BE2C (cell line): ENCODE data around the gene LRBA.
"Not testable (repeated sequence)": the region's sequence is repeated elsewhere in the genome, so short reads cannot be mapped to it uniquely, and the experiment has no call there.

Source experiments
- DNase-seq: peaks from one replicate; pipeline ENCODE4 v3.0.0-alpha.2; 2020
- H3K27me3 ChIP-seq: fragments of 250-450 bp; sonication (Bioruptor Pico); 2 replicates; pipeline ENCODE4 v1.5.1; 2020; ENCODE audit warnings: mild to moderate bottlenecking
- H3K36me3 ChIP-seq: fragments of 250-450 bp; sonication (Bioruptor Pico); 2 replicates; pipeline ENCODE4 v1.5.1; 2020; ENCODE audit warnings: mild to moderate bottlenecking
- H3K4me1 ChIP-seq: fragments of 250-450 bp; sonication (Bioruptor Pico); 2 replicates; pipeline ENCODE4 v1.5.1; 2020
- H3K4me3 ChIP-seq: 2 replicates; pipeline ENCODE4 v1.5.1; 2011; ENCODE audit warnings: low read depth, low read length
- H3K9me3 ChIP-seq: fragments of 250-450 bp; sonication (Bioruptor Pico); 2 replicates; pipeline ENCODE4 v1.5.1; 2020
- TF ChIP-seq, protein P1 (sequence below): IDR thresholded peaks from 2 replicates; pipeline ENCODE4 v1.5.1; 2012; ENCODE audit warnings: mild to moderate bottlenecking, low read depth, low read length

LRBA gene

DNA sequence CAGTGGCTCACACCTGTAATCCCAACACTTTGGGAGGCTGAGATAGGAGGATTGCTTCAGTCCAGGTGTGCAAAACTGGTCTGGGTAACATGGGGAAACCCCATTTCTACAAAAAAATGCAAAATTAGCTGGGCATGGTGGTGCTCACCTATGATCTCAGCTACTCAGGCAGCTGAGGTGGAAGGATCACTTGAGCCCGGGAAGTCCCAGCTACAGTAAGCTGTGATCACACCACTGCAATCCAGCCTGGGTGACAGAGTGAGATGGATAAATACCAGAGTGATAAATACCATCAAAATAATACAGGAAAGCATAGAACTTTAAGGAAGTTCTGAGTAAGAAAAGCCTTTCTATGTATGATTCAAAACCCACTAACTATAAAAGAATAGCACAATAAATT lies 52.8 kb downstream of the LRBA start:
- TF ChIP-seq, protein P1, sequence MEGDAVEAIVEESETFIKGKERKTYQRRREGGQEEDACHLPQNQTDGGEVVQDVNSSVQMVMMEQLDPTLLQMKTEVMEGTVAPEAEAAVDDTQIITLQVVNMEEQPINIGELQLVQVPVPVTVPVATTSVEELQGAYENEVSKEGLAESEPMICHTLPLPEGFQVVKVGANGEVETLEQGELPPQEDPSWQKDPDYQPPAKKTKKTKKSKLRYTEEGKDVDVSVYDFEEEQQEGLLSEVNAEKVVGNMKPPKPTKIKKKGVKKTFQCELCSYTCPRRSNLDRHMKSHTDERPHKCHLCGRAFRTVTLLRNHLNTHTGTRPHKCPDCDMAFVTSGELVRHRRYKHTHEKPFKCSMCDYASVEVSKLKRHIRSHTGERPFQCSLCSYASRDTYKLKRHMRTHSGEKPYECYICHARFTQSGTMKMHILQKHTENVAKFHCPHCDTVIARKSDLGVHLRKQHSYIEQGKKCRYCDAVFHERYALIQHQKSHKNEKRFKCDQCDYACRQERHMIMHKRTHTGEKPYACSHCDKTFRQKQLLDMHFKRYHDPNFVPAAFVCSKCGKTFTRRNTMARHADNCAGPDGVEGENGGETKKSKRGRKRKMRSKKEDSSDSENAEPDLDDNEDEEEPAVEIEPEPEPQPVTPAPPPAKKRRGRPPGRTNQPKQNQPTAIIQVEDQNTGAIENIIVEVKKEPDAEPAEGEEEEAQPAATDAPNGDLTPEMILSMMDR, result no peak
- no peaks in the 10 kb centered on the region for H3K27me3 ChIP-seq
- H3K4me3 ChIP-seq, result no peak overlapping the region
- H3K4me1 ChIP-seq, result no peaks in the 10 kb centered on the region
- DNase-seq, result no peak
- H3K9me3 ChIP-seq, result no peaks in the 10 kb centered on the region
- no peaks in the 10 kb centered on the region for H3K36me3 ChIP-seq

DNA sequence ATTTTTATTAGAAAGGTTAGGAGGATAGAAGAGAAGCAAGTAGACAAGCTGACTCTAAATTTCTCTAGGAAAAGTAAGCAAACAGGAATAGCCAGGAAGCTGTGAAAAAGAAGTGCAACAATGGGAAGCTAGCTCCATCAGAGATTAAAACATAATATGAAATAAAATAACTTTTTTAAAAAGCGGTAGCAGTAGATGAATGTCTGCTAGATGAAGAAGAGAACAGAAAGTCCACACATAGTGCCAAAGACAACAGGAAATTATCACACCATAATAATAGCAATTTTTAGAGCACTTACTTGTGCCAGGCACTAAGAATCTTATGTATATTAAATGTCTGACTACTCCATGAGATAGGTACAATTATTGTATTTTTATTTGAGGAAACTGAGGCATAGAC lies 53.5 kb downstream of the LRBA start:
- no peak for DNase-seq
- Histone ChIP-seq H3K4me1 (no peaks in the 10 kb centered on the region), H3K36me3 (no peaks in the 10 kb centered on the region), H3K27me3 (no peaks in the 10 kb centered on the region), H3K9me3 (no peaks in the 10 kb centered on the region), H3K4me3 (no peak overlapping the region)
- TF ChIP-seq, protein P1, result no peak

DNA sequence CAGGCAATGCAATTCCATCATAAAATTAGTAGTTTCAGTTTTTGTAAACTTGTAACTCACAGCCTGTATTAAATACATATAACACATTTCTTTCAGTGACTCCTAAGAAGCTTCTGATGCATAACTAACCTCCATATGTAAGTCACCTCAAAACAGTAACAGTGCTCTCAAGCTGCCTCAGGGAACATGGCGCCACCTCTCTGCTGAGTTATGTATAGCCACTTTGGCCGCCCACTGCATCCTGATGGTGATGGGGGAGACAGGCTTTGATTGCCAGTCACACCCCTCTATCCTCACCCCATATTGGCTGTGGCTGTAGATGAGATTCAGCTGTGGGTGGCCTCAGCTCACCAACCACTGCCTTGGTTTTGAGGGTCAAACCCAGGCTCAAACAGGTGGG lies 54.3 kb downstream of the LRBA start:
- H3K9me3 ChIP-seq, result no peaks in the 10 kb centered on the region
- H3K27me3 ChIP-seq, result no peaks in the 10 kb centered on the region
- TF ChIP-seq, protein P1, result peak; percentile 75
- no peak overlapping the region for H3K4me3 ChIP-seq
- H3K4me1 ChIP-seq, result no peaks in the 10 kb centered on the region
- H3K36me3 ChIP-seq, result no peaks in the 10 kb centered on the region
- peak; percentile 57 for DNase-seq

DNA sequence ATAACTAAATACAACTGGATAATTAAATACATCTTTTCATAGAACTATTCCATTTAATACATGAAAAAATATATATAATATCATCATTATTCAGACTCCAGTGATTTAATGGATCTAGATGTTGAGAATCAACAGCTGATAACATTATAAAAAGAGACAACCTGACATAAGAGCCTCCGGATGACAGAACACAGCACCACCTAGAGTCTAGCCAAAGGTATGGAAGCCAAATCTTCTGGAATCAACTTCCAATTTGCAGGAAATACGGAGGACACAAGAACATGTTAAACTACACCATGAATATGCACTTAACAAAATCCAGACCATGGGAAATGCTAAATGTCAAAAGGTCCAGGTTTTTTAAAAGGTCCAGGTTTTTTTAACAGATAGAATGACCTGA lies 55.0 kb downstream of the LRBA start:
- Histone ChIP-seq H3K4me3 (no peak overlapping the region), H3K9me3 (no peaks in the 10 kb centered on the region), H3K27me3 (no peaks in the 10 kb centered on the region), H3K4me1 (no peaks in the 10 kb centered on the region), H3K36me3 (no peaks in the 10 kb centered on the region)
- TF ChIP-seq, protein P1, result peak; percentile 83
- peak; percentile 42 for DNase-seq

DNA sequence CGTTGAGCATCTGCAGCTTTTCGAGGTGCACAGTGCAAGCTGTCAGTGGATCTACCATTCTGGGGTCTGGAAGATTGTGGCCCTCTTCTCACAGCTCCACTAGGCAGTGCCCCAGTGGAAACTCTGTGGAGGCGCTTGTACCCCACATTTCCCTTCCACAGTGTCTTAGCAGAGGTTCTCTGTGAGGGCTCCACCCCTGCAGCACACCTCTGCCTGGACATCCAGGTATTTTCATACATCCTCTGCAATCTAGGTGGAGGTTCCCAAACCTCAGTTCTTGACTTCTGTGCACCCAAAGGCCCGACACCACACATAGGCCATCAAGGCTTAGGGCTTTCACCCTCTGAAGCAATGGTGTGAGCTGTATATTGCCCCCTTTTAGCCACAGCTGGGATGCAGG lies 57.1 kb downstream of the LRBA start:
- not testable (repeated sequence) for DNase-seq, H3K27me3 ChIP-seq, H3K4me3 ChIP-seq, H3K36me3 ChIP-seq, H3K4me1 ChIP-seq, H3K9me3 ChIP-seq

DNA sequence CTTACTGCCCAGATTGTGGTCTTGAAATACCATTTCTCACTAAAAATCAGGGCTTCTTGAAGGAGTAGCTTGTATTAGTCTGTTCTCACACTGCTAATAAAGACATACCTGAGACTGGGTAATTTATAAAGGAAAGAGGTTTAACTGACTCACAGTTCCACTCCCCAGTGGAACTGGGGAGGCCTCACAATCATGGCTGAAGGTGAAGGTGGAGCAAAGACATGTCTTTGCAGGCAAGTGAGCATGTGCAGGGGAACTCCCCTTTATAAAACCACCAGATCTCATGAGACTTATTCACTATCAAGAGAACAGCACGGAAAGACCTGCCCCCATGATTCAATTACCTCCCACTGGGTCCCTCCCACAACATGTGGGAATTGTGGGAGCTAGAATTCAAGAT lies 58.0 kb downstream of the LRBA start:
- H3K4me3 ChIP-seq, DNase-seq, H3K27me3 ChIP-seq, H3K36me3 ChIP-seq, H3K9me3 ChIP-seq, H3K4me1 ChIP-seq: not testable (repeated sequence)

DNA sequence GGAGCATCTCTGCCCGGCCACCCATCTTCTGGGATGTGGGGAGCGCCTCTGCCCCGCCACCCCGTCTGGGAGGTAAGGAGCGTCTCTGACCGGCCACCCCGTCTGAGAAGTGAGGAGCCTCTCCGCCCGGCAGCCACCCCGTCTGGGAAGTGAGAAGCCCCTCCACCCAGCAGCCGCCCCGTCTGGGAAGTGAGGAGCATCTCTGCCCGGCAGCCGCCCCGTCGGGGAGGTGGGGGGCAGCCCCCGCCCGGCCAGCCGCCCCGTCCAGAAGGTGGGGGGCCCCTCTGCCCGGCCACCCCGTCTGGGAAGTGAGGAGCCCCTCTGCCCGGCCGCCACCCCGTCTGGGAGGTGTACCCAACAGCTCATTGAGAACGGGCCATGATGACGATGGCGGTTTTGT lies 61.2 kb downstream of the LRBA start:
- not testable (repeated sequence) for H3K36me3 ChIP-seq, H3K4me1 ChIP-seq, H3K9me3 ChIP-seq, H3K27me3 ChIP-seq, DNase-seq, H3K4me3 ChIP-seq

DNA sequence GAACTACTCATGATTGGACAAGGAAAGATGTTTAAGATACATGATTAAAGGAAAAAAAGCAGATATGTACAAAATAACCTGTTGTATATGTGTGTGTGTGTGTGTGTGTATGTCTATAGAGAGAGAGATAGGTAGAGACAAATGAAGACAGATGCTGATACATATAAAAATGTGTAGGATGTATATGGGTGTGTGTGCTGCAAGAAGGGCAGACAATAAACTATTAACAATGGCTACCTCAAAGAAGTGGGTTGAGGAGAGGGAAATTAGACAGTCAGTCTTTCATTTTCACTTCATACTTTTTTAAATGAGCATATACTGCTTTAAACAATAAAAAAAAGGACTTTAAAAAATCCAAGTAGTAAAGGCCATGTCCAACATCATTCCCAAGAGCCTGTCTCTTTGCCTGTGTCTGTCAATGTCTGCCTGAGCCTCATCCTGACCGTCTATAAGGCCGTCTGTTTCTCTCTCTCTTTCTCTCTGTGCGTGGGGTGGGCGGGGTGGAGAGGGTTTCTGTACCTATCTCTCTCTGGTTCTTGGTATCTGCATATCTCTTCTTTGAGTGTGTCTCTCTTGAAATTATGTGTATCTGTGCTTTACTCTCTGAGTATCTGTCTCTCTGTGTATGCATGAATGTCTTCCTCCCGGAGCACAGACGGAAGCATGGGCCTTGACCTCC lies 62.8 kb downstream of the LRBA start:
- no peaks in the 10 kb centered on the region for H3K36me3 ChIP-seq
- H3K4me3 ChIP-seq, result no peak overlapping the region
- H3K27me3 ChIP-seq, result no peaks in the 10 kb centered on the region
- H3K9me3 ChIP-seq, result no peaks in the 10 kb centered on the region
- DNase-seq, result no peak
- TF ChIP-seq, protein P1, result no peak
- peaks cover 3% of the 10 kb centered on the region; the same call in 1 of the 2 replicates for H3K4me1 ChIP-seq
